ENCODE measurements around the gene TMEM212. TPM values are rescaled to one million over a fixed set of nuclear protein-coding genes. Genes with fewer than 3 reads are reported as not detected.

The TMEM212 gene
- total RNA-seq, 1 donor from 2014 or later: not detected

DNA sequence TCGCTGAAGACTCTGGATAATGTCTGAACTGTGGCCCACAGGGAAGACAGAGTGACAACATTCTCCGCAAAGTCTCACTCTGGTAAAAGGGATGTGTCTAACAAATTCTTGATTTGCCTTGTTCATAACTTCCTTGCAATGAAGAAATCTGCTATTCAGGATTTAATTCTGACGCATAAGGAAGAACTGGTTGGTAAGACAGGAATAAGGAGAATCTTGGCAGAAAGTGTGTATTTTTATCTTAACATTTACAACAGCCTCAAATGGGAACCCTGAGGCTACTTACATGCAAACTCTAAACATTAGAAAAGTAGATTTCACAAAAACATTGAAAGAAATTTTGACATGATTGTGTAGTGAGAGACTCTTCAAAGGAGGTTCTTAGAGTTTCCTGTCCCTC lies 22.1 kb upstream of the TMEM212 start:
- no peaks in the 10 kb centered on the region for H3K27me3 Mint-ChIP-seq (ENCODE audit: unreplicated experiment)
- H3K9me3 Mint-ChIP-seq (ENCODE audit: unreplicated experiment): no peaks in the 10 kb centered on the region
- H3K4me3 Mint-ChIP-seq (ENCODE audit: unreplicated experiment): no peak overlapping the region
- DNase-seq (ENCODE audit: extremely low spot score, unreplicated experiment): no peak
- peaks cover 36% of the 10 kb centered on the region for H3K4me1 Mint-ChIP-seq (ENCODE audit: unreplicated experiment)
- no peak overlapping the region for H3K27ac Mint-ChIP-seq (ENCODE audit: unreplicated experiment)
- TF ChIP-seq, protein P1, sequence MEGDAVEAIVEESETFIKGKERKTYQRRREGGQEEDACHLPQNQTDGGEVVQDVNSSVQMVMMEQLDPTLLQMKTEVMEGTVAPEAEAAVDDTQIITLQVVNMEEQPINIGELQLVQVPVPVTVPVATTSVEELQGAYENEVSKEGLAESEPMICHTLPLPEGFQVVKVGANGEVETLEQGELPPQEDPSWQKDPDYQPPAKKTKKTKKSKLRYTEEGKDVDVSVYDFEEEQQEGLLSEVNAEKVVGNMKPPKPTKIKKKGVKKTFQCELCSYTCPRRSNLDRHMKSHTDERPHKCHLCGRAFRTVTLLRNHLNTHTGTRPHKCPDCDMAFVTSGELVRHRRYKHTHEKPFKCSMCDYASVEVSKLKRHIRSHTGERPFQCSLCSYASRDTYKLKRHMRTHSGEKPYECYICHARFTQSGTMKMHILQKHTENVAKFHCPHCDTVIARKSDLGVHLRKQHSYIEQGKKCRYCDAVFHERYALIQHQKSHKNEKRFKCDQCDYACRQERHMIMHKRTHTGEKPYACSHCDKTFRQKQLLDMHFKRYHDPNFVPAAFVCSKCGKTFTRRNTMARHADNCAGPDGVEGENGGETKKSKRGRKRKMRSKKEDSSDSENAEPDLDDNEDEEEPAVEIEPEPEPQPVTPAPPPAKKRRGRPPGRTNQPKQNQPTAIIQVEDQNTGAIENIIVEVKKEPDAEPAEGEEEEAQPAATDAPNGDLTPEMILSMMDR (IDR thresholded peaks at IDR 0.05): no peak
- no peaks in the 10 kb centered on the region for H3K36me3 Mint-ChIP-seq (ENCODE audit: unreplicated experiment)

DNA sequence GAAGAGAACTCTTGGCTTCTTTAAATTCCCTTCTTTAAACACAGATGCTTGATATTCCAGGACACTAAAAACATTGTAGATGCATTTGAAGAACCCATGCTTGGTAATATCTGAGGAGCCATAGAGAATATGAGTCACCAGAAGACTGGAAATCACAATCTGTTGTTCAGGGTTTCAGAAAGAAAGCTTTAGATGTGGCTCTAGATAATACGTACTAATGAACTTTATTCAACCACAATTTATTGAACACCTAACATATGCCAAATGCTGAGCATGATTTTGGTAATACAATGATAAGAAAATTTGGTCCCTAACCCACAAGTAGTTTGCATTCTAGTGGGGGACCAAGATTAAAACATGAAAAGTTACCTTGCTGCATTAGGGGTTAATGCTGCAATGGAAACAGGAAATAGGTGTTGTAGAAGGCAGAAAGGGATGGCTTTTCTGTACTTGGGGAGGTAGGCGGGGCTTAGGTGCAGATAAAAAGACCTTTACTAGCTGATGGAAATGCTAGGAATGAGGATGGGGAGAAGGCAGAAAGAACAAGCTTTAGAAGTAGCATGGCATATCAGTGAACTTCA lies 21.3 kb upstream of the TMEM212 start:
- TF ChIP-seq, protein P1 (IDR thresholded peaks at IDR 0.05): no peak
- DNase-seq (ENCODE audit: extremely low spot score, unreplicated experiment): no peak
- Mint-ChIP-seq H3K4me3 (ENCODE audit: unreplicated experiment) (no peak overlapping the region), H3K27ac (ENCODE audit: unreplicated experiment) (no peak overlapping the region), H3K9me3 (ENCODE audit: unreplicated experiment) (no peaks in the 10 kb centered on the region), H3K4me1 (ENCODE audit: unreplicated experiment) (peaks cover 32% of the 10 kb centered on the region), H3K27me3 (ENCODE audit: unreplicated experiment) (no peaks in the 10 kb centered on the region), H3K36me3 (ENCODE audit: unreplicated experiment) (no peaks in the 10 kb centered on the region)

DNA sequence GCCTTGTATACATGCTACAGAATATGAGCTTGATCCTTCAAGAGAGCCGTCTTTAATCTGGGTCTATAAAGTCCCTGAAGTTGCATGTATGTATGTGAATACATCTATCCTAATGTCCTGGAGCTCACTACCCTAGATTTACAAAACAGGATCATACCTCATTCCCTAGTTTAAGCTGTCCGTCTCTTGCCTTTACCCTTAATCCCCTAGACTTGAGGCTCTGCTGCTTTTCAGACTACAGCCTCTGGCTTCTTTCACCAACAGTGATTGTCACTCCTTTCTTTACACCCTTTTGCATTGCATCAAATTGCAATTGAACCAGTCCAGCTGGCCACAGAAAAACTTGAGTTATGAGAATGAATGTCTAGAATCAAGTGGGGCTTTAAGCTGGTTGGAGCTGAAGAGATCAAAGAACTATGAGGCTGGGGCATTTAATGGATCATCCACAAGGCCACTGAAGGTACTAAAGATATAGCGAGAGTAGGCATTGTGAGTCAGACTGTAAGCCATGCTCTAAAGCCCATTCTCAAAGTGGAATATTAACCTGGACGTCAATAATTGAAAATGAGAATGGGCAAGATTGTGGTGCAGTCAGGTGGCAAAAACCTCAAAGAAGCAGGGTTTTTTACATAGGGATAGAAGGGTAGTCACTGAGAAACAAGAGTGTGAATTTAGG lies 20.6 kb upstream of the TMEM212 start:
- Mint-ChIP-seq H3K36me3 (ENCODE audit: unreplicated experiment) (no peaks in the 10 kb centered on the region), H3K9me3 (ENCODE audit: unreplicated experiment) (no peaks in the 10 kb centered on the region), H3K4me1 (ENCODE audit: unreplicated experiment) (peaks cover 28% of the 10 kb centered on the region), H3K4me3 (ENCODE audit: unreplicated experiment) (no peak overlapping the region), H3K27ac (ENCODE audit: unreplicated experiment) (no peak overlapping the region), H3K27me3 (ENCODE audit: unreplicated experiment) (no peaks in the 10 kb centered on the region)
- TF ChIP-seq, protein P1 (IDR thresholded peaks at IDR 0.05): no peak
- DNase-seq (ENCODE audit: extremely low spot score, unreplicated experiment): no peak

DNA sequence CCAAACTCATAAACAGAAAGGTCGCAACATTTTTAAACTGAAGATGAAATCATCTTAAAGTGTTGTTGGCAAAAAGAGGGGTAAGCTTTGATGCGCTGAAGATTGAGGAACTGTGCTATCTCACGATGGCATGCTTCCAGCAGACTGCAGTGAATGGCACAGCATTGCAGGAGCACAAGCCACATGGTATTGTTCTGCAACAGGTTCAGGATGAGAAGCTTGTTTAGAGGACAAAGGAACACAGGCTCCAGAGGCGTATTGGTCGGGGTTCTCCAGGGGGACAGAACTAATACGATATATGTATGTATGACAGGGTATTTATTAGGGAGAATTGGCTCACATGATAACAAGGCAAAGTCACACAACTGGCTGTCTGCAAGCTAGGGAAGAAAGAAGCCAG lies 19.0 kb upstream of the TMEM212 start:
- Mint-ChIP-seq H3K27ac (ENCODE audit: unreplicated experiment) (no peak overlapping the region), H3K9me3 (ENCODE audit: unreplicated experiment) (no peaks in the 10 kb centered on the region), H3K4me3 (ENCODE audit: unreplicated experiment) (no peak overlapping the region), H3K4me1 (ENCODE audit: unreplicated experiment) (peaks cover 39% of the 10 kb centered on the region), H3K27me3 (ENCODE audit: unreplicated experiment) (no peaks in the 10 kb centered on the region), H3K36me3 (ENCODE audit: unreplicated experiment) (no peaks in the 10 kb centered on the region)
- DNase-seq (ENCODE audit: extremely low spot score, unreplicated experiment): no peak
- TF ChIP-seq, protein P1 (IDR thresholded peaks at IDR 0.05): no peak

DNA sequence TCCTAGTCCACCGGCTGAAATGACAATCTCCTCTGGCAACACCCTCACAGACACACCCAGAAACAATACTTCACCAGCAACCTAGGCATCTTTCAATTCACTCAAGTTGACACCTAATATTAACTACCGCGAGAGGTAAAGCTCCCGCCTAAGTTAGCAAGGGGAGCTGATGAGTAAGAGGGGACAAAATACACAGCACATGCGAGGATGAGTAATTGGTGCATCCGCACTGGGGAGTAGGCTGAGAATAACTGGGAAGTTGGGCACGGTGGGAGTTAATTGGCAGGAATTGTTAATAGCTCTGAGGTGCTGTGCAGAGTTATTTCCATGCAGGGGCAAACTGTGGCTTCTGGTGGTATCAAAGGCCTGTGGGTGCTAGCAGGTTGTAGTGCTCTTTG lies 18.3 kb upstream of the TMEM212 start:
- H3K36me3 Mint-ChIP-seq (ENCODE audit: unreplicated experiment): no peaks in the 10 kb centered on the region
- no peaks in the 10 kb centered on the region for H3K27me3 Mint-ChIP-seq (ENCODE audit: unreplicated experiment)
- TF ChIP-seq, protein P1 (IDR thresholded peaks at IDR 0.05): no peak
- H3K27ac Mint-ChIP-seq (ENCODE audit: unreplicated experiment): peak overlapping the region; percentile 5
- peaks cover 43% of the 10 kb centered on the region for H3K4me1 Mint-ChIP-seq (ENCODE audit: unreplicated experiment)
- no peaks in the 10 kb centered on the region for H3K9me3 Mint-ChIP-seq (ENCODE audit: unreplicated experiment)
- no peak overlapping the region for H3K4me3 Mint-ChIP-seq (ENCODE audit: unreplicated experiment)
- no peak for DNase-seq (ENCODE audit: extremely low spot score, unreplicated experiment)
